Measurements from ENCODE around the gene ZNF614. TPM values are rescaled to one million over a fixed set of nuclear protein-coding genes. Genes with fewer than 3 reads are reported as not detected.

The ZNF614 gene
- total and polyA plus RNA-seq, 2 of the 13 experiments (the other 11 are each of a cell fraction or from before 2014, with no cell fraction given), result 13.0 to 22.8 TPM

- TF ChIP-seq HMGXB4 (CRISPR knock-in tag; IDR thresholded peaks at IDR 0.05; ENCODE audit: borderline replicate concordance in 1 of 2, low read depth in 1 of 2) (peak; percentile 50 to 73; a peak in 3 of 4 replicates), ZNF24 (IDR thresholded peaks at IDR 0.05) (no peak), RELA (CRISPR knock-in tag; IDR thresholded peaks at IDR 0.05) (0 out of 2 replicates have a peak, but pooled peaks have one; percentile 61), ZZZ3 (CRISPR knock-in tag; IDR thresholded peaks at IDR 0.05; ENCODE audit: borderline replicate concordance) (0 out of 2 replicates have a peak, but pooled peaks have one; percentile 53), TBX2 (CRISPR knock-in tag; IDR thresholded peaks at IDR 0.05; ENCODE audit: borderline replicate concordance) (peak; percentile 33), UBTF (CRISPR knock-in tag; IDR thresholded peaks at IDR 0.05) (peak; percentile 27; the same call in 1 of the 2 replicates), ZNF770 (CRISPR knock-in tag; IDR thresholded peaks at IDR 0.05) (peak; percentile 99), PRMT3 (CRISPR knock-in tag; IDR thresholded peaks at IDR 0.05; ENCODE audit: borderline replicate concordance, low read depth) (no peak), GMEB1 (CRISPR knock-in tag; IDR thresholded peaks at IDR 0.05; ENCODE audit: borderline replicate concordance) (peak; percentile 82; the same call in 1 of the 2 replicates), TAF1 (CRISPR knock-in tag; IDR thresholded peaks at IDR 0.05) (peak; percentile 54; the same call in 1 of the 2 replicates), GRHL1 (CRISPR knock-in tag; conservative IDR thresholded peaks at IDR 0.05) (no peak), MTERF4 (CRISPR knock-in tag; IDR thresholded peaks at IDR 0.05) (no peak), MED8 (CRISPR knock-in tag; IDR thresholded peaks at IDR 0.05; ENCODE audit: insufficient replicate concordance) (peak; percentile 58), ZBTB3 (CRISPR knock-in tag; IDR thresholded peaks at IDR 0.05; ENCODE audit: borderline replicate concordance, low read depth) (0 out of 2 replicates have a peak, but pooled peaks have one; percentile 33), FLYWCH1 (CRISPR knock-in tag; IDR thresholded peaks at IDR 0.05) (no peak)
These were observed 20.2 kb downstream of the ZNF614 start, which contains the start of gene ZNF615 (continued) for GRCh38 chr19:52007806-52008557.

All from HepG2 (cell line).